Measurements from ENCODE around the gene GRID2.
"Not testable (repeated sequence)": the region's sequence is repeated elsewhere in the genome, so short reads cannot be mapped to it uniquely, and the experiment has no call there.

The GRID2 gene

GRCh38 chr4:93671093-93671492, 1367.3 kb downstream of the GRID2 start:
- no peak for TF ChIP-seq CTCF (IDR thresholded peaks at IDR 0.05; ENCODE audit: low read depth, low read length, missing control alignments)
- DNase-seq (ENCODE audit: extremely low read depth, low read depth) = no peak
- no peak overlapping the region for H3K4me3 ChIP-seq (replicated peaks; ENCODE audit: low read depth, low read length)

- not testable (repeated sequence) for H3K4me3 ChIP-seq (replicated peaks; ENCODE audit: low read depth, low read length); DNase-seq (ENCODE audit: extremely low read depth, low read depth)
Measured at GRCh38 chr4:93676937-93677336, 1373.2 kb downstream of the GRID2 start.

GRCh38 chr4:93684571-93684970, 1380.8 kb downstream of the GRID2 start:
- no peak for TF ChIP-seq CTCF (IDR thresholded peaks at IDR 0.05; ENCODE audit: low read depth, low read length, missing control alignments)
- no peak overlapping the region for H3K4me3 ChIP-seq (replicated peaks; ENCODE audit: low read depth, low read length)
- no peak for DNase-seq (ENCODE audit: extremely low read depth, low read depth)

- DNase-seq (ENCODE audit: extremely low read depth, low read depth) = no peak
- no peak for TF ChIP-seq CTCF (IDR thresholded peaks at IDR 0.05; ENCODE audit: low read depth, low read length, missing control alignments)
- no peak overlapping the region for H3K4me3 ChIP-seq (replicated peaks; ENCODE audit: low read depth, low read length)
Measured at GRCh38 chr4:93687304-93687703, 1383.5 kb downstream of the GRID2 start.

GRCh38 chr4:93688978-93689377, 1385.2 kb downstream of the GRID2 start:
- no peak for TF ChIP-seq CTCF (IDR thresholded peaks at IDR 0.05; ENCODE audit: low read depth, low read length, missing control alignments)
- H3K4me3 ChIP-seq (replicated peaks; ENCODE audit: low read depth, low read length) = no peak overlapping the region
- no peak for DNase-seq (ENCODE audit: extremely low read depth, low read depth)

- no peak for TF ChIP-seq CTCF (IDR thresholded peaks at IDR 0.05; ENCODE audit: low read depth, low read length, missing control alignments)
- H3K4me3 ChIP-seq (replicated peaks; ENCODE audit: low read depth, low read length) = no peak overlapping the region
- DNase-seq (ENCODE audit: extremely low read depth, low read depth) = no peak
Measured at GRCh38 chr4:93693141-93693540, 1389.4 kb downstream of the GRID2 start.

- no peak overlapping the region for H3K4me3 ChIP-seq (replicated peaks; ENCODE audit: low read depth, low read length)
- no peak for TF ChIP-seq CTCF (IDR thresholded peaks at IDR 0.05; ENCODE audit: low read depth, low read length, missing control alignments)
- DNase-seq (ENCODE audit: extremely low read depth, low read depth) = no peak
Measured at GRCh38 chr4:93698686-93699085, 1394.9 kb downstream of the GRID2 start.
